ENCODE data around the gene LOXHD1. TPM values are rescaled to one million over a fixed set of nuclear protein-coding genes. Genes with fewer than 3 reads are reported as not detected.

Gene LOXHD1
- total and polyA plus RNA-seq, 2 of the 4 experiments (the other 2 are of a cell fraction): not detected

DNA sequence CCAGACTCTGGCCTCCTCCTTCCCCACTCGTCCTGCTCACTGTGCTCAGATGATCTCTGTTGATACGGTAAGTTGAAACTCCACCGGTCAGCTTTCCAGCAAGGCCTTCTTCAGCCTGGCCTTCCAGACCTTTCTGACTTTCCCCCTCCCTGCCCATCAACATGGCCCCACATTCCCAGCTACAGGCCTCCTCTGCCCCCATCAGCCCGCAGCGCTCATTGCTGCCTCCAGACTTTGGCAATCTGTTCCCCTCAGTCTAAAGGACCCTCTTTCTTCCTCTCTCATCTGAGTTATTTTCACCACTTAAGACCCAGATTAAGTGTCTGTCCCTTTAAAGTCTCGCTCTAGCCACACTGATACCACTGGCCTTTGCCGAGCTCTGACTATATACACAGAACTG lies 10.6 kb downstream of the LOXHD1 start:
- no peaks in the 10 kb centered on the region for H3K9me1 ChIP-seq (ENCODE audit: insufficient read depth, low read length)
- H3K4me3 ChIP-seq (ENCODE audit: insufficient read depth, low read depth, low read length): no peak overlapping the region
- no peak overlapping the region for H3K4ac ChIP-seq (ENCODE audit: low read depth, low read length)
- POLR2A ChIA-PET (ENCODE audit: unreplicated experiment): no interaction called here
- dilution Hi-C loops (cut with HindIII; ENCODE audit: low sequenced_read_pairs, unreplicated experiment) (no loop called here), in situ Hi-C loops (cut with MboI; ENCODE audit: low sequenced_read_pairs) (no loop called here), intact Hi-C loops (cut with micrococcal nuclease) (no loop called here)
- H2BK20ac ChIP-seq (ENCODE audit: low read depth, low read length): no peak overlapping the region
- no peaks in the 10 kb centered on the region for H3K36me3 ChIP-seq (ENCODE audit: control insufficient read depth, insufficient read depth, low read length)
- no peak overlapping the region for H4K8ac ChIP-seq (ENCODE audit: low read depth in 2 of 2, low read length in 2 of 2)
- no peak overlapping the region for H2BK120ac ChIP-seq (ENCODE audit: low read depth, low read length)
- H3K23ac ChIP-seq (ENCODE audit: low read depth, low read length): no peak overlapping the region
- no peak overlapping the region for H3K14ac ChIP-seq (replicated peaks; ENCODE audit: low read depth, low read length)
- H2AK5ac ChIP-seq (ENCODE audit: low read depth, low read length): no peak overlapping the region
- no peaks in the 10 kb centered on the region for H4K20me1 ChIP-seq (ENCODE audit: insufficient read depth, low read length)
- CTCF ChIA-PET: no interaction called here
- no peak overlapping the region for H3K18ac ChIP-seq (ENCODE audit: low read depth, low read length)
- H2AFZ ChIP-seq (replicated peaks; ENCODE audit: low read length, poor library complexity): no peak overlapping the region
- no peaks in the 10 kb centered on the region for H3K4me1 ChIP-seq (ENCODE audit: control insufficient read depth, insufficient read depth, low read length)
- H3K9me3 ChIP-seq (ENCODE audit: control insufficient read depth, insufficient read depth, low read length): no peaks in the 10 kb centered on the region
- H3K56ac ChIP-seq (ENCODE audit: extremely low read depth, insufficient read depth, low read length): no peak overlapping the region
- DNase-seq (no peak), ATAC-seq (ENCODE audit: low read depth) (no peak)
- H3K27ac ChIP-seq (ENCODE audit: insufficient read depth, low read length): no peak overlapping the region
- H4K5ac ChIP-seq (ENCODE audit: low read depth, low read length): no peak overlapping the region
- no peak overlapping the region for H4K91ac ChIP-seq (ENCODE audit: insufficient read depth, low read depth, low read length)
- no peaks in the 10 kb centered on the region for H3K79me1 ChIP-seq (ENCODE audit: low read depth in 1 of 2, low read length in 2 of 2)
- no peak overlapping the region for H2BK5ac ChIP-seq (ENCODE audit: low read depth, low read length, poor library complexity, severe bottlenecking)
- H3K9ac ChIP-seq (ENCODE audit: low read depth, low read length): no peak overlapping the region
- 67% methylated on average over 5 of the region's 7 CpGs; no CpG with 5 or more reads in 1 of the 2 experiments for WGBS, 2 experiments (ENCODE audit: extremely low coverage in 2 of 2, insufficient read length in 1 of 2)
- no peak overlapping the region for H2AK9ac ChIP-seq (replicated peaks; ENCODE audit: low read depth, low read length, poor library complexity)
- TF ChIP-seq MAZ (IDR thresholded peaks at IDR 0.05; ENCODE audit: borderline replicate concordance, low read depth, low read length) (no peak), CHD1 (IDR thresholded peaks at IDR 0.05; ENCODE audit: low read depth, low read length) (no peak), FOS (IDR thresholded peaks at IDR 0.05; ENCODE audit: low read depth, low read length) (no peak), CEBPB (IDR thresholded peaks at IDR 0.05; ENCODE audit: low read depth, low read length) (no peak), RAD21 (IDR thresholded peaks at IDR 0.05; ENCODE audit: low read length) (no peak), NFE2L2 (IDR thresholded peaks at IDR 0.05; ENCODE audit: low read depth, low read length) (no peak), MXI1 (IDR thresholded peaks at IDR 0.05; ENCODE audit: borderline replicate concordance, low read depth, low read length) (no peak), RFX5 (IDR thresholded peaks at IDR 0.05; ENCODE audit: low read depth, low read length) (no peak), MAFK (IDR thresholded peaks at IDR 0.05; ENCODE audit: low read depth, low read length) (no peak)
- TF ChIP-seq, protein P1, sequence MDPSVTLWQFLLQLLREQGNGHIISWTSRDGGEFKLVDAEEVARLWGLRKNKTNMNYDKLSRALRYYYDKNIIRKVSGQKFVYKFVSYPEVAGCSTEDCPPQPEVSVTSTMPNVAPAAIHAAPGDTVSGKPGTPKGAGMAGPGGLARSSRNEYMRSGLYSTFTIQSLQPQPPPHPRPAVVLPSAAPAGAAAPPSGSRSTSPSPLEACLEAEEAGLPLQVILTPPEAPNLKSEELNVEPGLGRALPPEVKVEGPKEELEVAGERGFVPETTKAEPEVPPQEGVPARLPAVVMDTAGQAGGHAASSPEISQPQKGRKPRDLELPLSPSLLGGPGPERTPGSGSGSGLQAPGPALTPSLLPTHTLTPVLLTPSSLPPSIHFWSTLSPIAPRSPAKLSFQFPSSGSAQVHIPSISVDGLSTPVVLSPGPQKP (IDR thresholded peaks at IDR 0.05; ENCODE audit: borderline replicate concordance, low read depth, low read length): no peak
- TF ChIP-seq, protein P2, sequence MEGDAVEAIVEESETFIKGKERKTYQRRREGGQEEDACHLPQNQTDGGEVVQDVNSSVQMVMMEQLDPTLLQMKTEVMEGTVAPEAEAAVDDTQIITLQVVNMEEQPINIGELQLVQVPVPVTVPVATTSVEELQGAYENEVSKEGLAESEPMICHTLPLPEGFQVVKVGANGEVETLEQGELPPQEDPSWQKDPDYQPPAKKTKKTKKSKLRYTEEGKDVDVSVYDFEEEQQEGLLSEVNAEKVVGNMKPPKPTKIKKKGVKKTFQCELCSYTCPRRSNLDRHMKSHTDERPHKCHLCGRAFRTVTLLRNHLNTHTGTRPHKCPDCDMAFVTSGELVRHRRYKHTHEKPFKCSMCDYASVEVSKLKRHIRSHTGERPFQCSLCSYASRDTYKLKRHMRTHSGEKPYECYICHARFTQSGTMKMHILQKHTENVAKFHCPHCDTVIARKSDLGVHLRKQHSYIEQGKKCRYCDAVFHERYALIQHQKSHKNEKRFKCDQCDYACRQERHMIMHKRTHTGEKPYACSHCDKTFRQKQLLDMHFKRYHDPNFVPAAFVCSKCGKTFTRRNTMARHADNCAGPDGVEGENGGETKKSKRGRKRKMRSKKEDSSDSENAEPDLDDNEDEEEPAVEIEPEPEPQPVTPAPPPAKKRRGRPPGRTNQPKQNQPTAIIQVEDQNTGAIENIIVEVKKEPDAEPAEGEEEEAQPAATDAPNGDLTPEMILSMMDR (conservative IDR thresholded peaks at IDR 0.05; ENCODE audit: low read depth, low read length): no peak
- H3K27me3 ChIP-seq (ENCODE audit: control insufficient read depth, insufficient read depth, low read length): peaks cover 10% of the 10 kb centered on the region
- no peak overlapping the region for H2BK15ac ChIP-seq (ENCODE audit: low read depth, low read length)
- no TSS peak for BruUV-seq (replicated peaks)
- no peak overlapping the region for H3K4me2 ChIP-seq (ENCODE audit: low read depth, low read length)
